ENCODE data around the gene CCDC188. TPM values are rescaled to one million over a fixed set of nuclear protein-coding genes. Genes with fewer than 3 reads are reported as not detected.

Gene CCDC188
- total and polyA plus RNA-seq, 9 of the 15 experiments (the other 6 are each of a cell fraction or from before 2014, with no cell fraction given), result not detected

DNA sequence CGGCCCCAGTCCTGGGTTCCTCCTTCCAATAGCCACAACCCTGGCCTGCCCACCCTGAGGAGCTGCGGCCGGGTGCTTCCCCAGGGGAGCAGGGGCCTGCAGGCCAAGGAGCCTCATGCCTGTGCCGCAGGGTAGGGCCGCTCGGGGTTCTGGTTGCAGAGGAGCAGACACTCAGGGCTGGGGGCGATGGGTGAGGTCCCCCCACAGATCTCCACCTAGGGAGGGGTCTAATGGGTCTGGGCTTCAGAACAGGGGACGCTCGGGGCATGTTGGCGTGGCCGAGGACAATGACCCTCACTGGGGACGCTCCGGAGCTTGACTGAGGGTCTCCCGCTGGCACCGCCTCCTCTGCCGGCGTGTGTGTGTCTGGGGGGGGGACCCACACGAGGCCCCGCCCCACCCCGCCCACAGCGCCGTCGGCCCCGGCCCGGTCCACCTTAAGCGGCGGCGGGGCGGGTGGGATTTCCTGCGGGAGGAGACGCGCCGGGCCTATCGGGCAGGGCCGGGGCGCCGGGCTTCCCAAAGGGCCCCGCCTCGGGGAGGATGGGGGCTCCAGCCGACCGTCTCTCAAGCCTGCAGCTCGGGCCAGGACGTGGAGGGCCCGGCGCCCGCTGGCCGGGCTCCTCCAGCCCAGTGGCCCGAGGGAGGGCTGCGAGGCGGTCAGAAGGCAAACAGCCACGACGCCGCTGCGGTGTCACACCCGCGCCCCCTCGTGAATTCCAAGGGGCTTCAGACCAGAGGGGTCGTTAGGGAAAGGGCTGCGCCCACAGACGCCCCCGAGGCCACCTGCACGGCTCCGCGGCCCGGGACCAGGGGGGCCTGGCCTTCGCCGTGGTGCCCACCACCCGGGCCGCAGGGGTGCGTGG, 19.9 kb downstream of the CCDC188 start (continued):
- TF ChIP-seq, protein P1, sequence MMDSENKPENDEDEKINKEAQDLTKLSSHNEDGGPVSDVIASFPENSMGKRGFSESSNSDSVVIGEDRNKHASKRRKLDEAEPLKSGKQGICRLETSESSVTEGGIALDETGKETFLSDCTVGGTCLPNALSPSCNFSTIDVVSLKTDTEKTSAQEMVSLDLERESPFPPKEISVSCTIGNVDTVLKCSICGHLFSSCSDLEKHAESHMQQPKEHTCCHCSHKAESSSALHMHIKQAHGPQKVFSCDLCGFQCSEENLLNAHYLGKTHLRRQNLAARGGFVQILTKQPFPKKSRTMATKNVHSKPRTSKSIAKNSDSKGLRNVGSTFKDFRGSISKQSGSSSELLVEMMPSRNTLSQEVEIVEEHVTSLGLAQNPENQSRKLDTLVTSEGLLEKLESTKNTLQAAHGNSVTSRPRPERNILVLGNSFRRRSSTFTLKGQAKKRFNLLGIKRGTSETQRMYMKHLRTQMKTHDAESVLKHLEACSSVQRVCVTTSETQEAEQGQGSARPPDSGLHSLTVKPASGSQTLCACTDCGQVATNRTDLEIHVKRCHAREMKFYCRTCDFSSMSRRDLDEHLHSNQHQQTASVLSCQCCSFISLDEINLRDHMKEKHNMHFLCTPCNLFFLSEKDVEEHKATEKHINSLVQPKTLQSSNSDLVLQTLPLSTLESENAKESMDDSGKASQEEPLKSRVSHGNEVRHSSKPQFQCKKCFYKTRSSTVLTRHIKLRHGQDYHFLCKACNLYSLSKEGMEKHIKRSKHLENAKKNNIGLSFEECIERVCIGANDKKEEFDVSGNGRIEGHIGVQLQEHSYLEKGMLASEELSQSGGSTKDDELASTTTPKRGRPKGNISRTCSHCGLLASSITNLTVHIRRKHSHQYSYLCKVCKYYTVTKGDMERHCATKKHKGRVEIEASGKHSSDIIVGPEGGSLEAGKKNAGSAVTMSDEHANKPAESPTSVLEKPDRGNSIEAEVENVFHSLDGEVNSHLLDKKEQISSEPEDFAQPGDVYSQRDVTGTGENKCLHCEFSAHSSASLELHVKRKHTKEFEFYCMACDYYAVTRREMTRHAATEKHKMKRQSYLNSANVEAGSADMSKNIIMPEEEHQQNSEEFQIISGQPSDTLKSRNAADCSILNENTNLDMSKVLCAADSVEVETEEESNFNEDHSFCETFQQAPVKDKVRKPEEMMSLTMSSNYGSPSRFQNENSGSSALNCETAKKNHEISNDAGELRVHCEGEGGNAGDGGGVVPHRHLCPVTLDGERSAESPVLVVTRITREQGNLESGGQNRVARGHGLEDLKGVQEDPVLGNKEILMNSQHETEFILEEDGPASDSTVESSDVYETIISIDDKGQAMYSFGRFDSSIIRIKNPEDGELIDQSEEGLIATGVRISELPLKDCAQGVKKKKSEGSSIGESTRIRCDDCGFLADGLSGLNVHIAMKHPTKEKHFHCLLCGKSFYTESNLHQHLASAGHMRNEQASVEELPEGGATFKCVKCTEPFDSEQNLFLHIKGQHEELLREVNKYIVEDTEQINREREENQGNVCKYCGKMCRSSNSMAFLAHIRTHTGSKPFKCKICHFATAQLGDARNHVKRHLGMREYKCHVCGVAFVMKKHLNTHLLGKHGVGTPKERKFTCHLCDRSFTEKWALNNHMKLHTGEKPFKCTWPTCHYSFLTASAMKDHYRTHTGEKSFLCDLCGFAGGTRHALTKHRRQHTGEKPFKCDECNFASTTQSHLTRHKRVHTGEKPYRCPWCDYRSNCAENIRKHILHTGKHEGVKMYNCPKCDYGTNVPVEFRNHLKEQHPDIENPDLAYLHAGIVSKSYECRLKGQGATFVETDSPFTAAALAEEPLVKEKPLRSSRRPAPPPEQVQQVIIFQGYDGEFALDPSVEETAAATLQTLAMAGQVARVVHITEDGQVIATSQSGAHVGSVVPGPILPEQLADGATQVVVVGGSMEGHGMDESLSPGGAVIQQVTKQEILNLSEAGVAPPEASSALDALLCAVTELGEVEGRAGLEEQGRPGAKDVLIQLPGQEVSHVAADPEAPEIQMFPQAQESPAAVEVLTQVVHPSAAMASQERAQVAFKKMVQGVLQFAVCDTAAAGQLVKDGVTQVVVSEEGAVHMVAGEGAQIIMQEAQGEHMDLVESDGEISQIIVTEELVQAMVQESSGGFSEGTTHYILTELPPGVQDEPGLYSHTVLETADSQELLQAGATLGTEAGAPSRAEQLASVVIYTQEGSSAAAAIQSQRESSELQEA (IDR thresholded peaks at IDR 0.05; ENCODE audit: low read depth), result no peak
- 0 out of 2 replicates have a peak, but pooled peaks have one; percentile 36 for TF ChIP-seq OTX1 (CRISPR knock-in tag; IDR thresholded peaks at IDR 0.05)
- TF ChIP-seq CREB1 (IDR thresholded peaks at IDR 0.05), result peak; percentile 35; the same call in 1 of the 2 replicates
- no peak for TF ChIP-seq CREB1 (CRISPR knock-in tag; IDR thresholded peaks at IDR 0.05)
- TF ChIP-seq EHMT2 (IDR thresholded peaks at IDR 0.05), result no peak
- peak; percentile 81 for TF ChIP-seq E2F3 (CRISPR knock-in tag; IDR thresholded peaks at IDR 0.05)
- peak; percentile 69 for TF ChIP-seq DMBX1 (CRISPR knock-in tag; IDR thresholded peaks at IDR 0.05; ENCODE audit: borderline replicate concordance)
- TF ChIP-seq, protein P2, sequence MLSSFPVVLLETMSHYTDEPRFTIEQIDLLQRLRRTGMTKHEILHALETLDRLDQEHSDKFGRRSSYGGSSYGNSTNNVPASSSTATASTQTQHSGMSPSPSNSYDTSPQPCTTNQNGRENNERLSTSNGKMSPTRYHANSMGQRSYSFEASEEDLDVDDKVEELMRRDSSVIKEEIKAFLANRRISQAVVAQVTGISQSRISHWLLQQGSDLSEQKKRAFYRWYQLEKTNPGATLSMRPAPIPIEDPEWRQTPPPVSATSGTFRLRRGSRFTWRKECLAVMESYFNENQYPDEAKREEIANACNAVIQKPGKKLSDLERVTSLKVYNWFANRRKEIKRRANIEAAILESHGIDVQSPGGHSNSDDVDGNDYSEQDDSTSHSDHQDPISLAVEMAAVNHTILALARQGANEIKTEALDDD (IDR thresholded peaks at IDR 0.05), result no peak
- TF ChIP-seq, protein P3, sequence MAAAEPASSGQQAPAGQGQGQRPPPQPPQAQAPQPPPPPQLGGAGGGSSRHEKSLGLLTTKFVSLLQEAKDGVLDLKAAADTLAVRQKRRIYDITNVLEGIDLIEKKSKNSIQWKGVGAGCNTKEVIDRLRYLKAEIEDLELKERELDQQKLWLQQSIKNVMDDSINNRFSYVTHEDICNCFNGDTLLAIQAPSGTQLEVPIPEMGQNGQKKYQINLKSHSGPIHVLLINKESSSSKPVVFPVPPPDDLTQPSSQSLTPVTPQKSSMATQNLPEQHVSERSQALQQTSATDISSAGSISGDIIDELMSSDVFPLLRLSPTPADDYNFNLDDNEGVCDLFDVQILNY (CRISPR knock-in tag; IDR thresholded peaks at IDR 0.05), result no peak
- TF ChIP-seq NEUROD1 (IDR thresholded peaks at IDR 0.05; ENCODE audit: borderline replicate concordance, low read depth, low read length, partially characterized antibody), result peak; percentile 91
- peak; percentile 52; the same call in 1 of the 2 replicates for TF ChIP-seq ZFP1 (CRISPR knock-in tag; IDR thresholded peaks at IDR 0.05)
- peak; percentile 89 for TF ChIP-seq SAP30 (IDR thresholded peaks at IDR 0.05; ENCODE audit: borderline replicate concordance, insufficient read depth, low read depth, low read length, poor library complexity, severe bottlenecking)
- no peak; the same call in none of the 2 replicates for TF ChIP-seq TAF15 (IDR thresholded peaks at IDR 0.05; ENCODE audit: low read depth, low read length)
- no peak for TF ChIP-seq FOXA1 (IDR thresholded peaks at IDR 0.05; ENCODE audit: borderline replicate concordance)
- no peak for TF ChIP-seq MCM7 (IDR thresholded peaks at IDR 0.05)
- no peak for TF ChIP-seq KLF6 (CRISPR knock-in tag; IDR thresholded peaks at IDR 0.05; ENCODE audit: borderline replicate concordance)
- no peak for TF ChIP-seq MCM2 (IDR thresholded peaks at IDR 0.05; ENCODE audit: low read depth)
